Bronchial epithelial cell (primary cell): Measurements from ENCODE around the gene ANKIB1. TPM values are rescaled to one million over a fixed set of nuclear protein-coding genes. Genes with fewer than 3 reads are reported as not detected.
"Not testable (repeated sequence)": the region's sequence is repeated elsewhere in the genome, so short reads cannot be mapped to it uniquely, and the experiment has no call there.

Source experiments
- DNase-seq: peaks from one replicate; pipeline ENCODE4 v3.0.0-alpha.2; 2010; ENCODE audit warnings: low read depth
- FAIRE-seq: peaks from 2 replicates; lab custom pipeline; 2011; peaks lifted over from hg19 to GRCh38; lab: Jason Lieb, UNC
- H3K27me3 ChIP-seq: 2 replicates; pipeline ENCODE4 v1.5.1; 2011; ENCODE audit warnings: low read length; ENCODE audit not compliant: control insufficient read depth, insufficient read depth
- H3K36me3 ChIP-seq: 2 replicates; pipeline ENCODE4 v1.5.1; 2011; ENCODE audit warnings: low read length; ENCODE audit not compliant: control insufficient read depth, insufficient read depth
- H3K4me3 ChIP-seq: 2 replicates; pipeline ENCODE4 v1.5.1; 2011; ENCODE audit warnings: mild to moderate bottlenecking, low read depth, low read length, control low read depth
- CTCF ChIP-seq: IDR thresholded peaks from 2 replicates; pipeline ENCODE4 v1.5.1; 2011; ENCODE audit warnings: mild to moderate bottlenecking, moderate library complexity, low read length, control low read depth, inconsistent platforms; ENCODE audit not compliant: insufficient read depth, severe bottlenecking
- total RNA-seq: library from RNA; depleted of rRNA; stranded (reverse); fragments of >200 nt; gene quantifications from 2 replicates; pipeline ENCODE4 v1.2.1, GENCODE V29; 2014

The ANKIB1 gene
- total RNA-seq, 1 donor from 2014 or later, result 42.1 TPM

GRCh38 chr7:92435542-92435941 lies 189.8 kb downstream of the ANKIB1 start:
- Histone ChIP-seq H3K27me3 (no peaks in the 10 kb centered on the region), H3K4me3 (no peak overlapping the region), H3K36me3 (no peaks in the 10 kb centered on the region)
- FAIRE-seq (no peak), DNase-seq (no peak)
- no peak for TF ChIP-seq CTCF

GRCh38 chr7:92436612-92437445 lies 191.1 kb downstream of the ANKIB1 start:
- no peaks in the 10 kb centered on the region for H3K27me3 ChIP-seq
- FAIRE-seq (no peak), DNase-seq (no peak)
- H3K4me3 ChIP-seq, result no peak overlapping the region
- no peaks in the 10 kb centered on the region for H3K36me3 ChIP-seq
- no peak for TF ChIP-seq CTCF

- Histone ChIP-seq H3K27me3 (no peaks in the 10 kb centered on the region), H3K36me3 (no peaks in the 10 kb centered on the region), H3K4me3 (no peak overlapping the region)
- DNase-seq (no peak), FAIRE-seq (no peak)
- no peak for TF ChIP-seq CTCF
Measured at GRCh38 chr7:92437956-92438491, 192.2 kb downstream of the ANKIB1 start.

GRCh38 chr7:92442720-92443119 lies 196.9 kb downstream of the ANKIB1 start:
- H3K4me3 ChIP-seq, result not testable (repeated sequence)

DNA sequence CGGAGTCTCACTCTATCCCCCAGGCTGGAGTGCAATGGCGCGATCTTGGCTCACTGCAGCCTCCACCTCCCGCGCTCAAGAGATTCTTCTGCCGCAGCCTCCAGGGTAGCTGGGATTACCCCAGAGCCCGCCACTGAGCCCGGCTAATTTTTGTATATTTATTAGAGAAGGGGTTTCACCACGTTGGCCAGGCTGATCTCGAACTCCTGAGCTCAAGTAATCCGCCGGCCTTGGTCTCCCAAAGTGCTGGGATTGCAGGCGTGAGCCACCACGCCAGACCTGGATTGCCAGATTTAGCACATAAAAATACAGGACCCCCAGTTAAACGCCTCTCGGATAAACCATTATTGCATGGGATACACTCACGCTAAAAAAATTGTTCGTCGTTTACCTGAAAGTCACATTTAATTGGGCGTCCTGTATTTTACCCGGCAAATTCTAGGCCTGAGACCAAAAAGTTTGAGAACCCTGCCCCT lies 201.1 kb downstream of the ANKIB1 start:
- no peaks in the 10 kb centered on the region for H3K27me3 ChIP-seq
- TF ChIP-seq CTCF, result no peak
- FAIRE-seq, result no peak
- DNase-seq, result no peak
- H3K4me3 ChIP-seq, result peak overlapping the region; percentile 86
- H3K36me3 ChIP-seq, result peaks cover 6% of the 10 kb centered on the region

More at GRCh38 chr7:92442720-92443119, 196.9 kb downstream of the ANKIB1 start:
- H3K36me3 ChIP-seq, FAIRE-seq, H3K27me3 ChIP-seq, DNase-seq: not testable (repeated sequence)
